NCI-H748 treated with DMSO at 0.1 percent for 48 hours (cell line): Measurements from ENCODE around the gene RFXANK.
"Not testable (repeated sequence)": the region's sequence is repeated elsewhere in the genome, so short reads cannot be mapped to it uniquely, and the experiment has no call there.

ENCODE experiments used
- DNase-seq: peaks from one replicate; lab custom pipeline; 2025; lab: John Stamatoyannopoulos, UW

RFXANK gene

DNA sequence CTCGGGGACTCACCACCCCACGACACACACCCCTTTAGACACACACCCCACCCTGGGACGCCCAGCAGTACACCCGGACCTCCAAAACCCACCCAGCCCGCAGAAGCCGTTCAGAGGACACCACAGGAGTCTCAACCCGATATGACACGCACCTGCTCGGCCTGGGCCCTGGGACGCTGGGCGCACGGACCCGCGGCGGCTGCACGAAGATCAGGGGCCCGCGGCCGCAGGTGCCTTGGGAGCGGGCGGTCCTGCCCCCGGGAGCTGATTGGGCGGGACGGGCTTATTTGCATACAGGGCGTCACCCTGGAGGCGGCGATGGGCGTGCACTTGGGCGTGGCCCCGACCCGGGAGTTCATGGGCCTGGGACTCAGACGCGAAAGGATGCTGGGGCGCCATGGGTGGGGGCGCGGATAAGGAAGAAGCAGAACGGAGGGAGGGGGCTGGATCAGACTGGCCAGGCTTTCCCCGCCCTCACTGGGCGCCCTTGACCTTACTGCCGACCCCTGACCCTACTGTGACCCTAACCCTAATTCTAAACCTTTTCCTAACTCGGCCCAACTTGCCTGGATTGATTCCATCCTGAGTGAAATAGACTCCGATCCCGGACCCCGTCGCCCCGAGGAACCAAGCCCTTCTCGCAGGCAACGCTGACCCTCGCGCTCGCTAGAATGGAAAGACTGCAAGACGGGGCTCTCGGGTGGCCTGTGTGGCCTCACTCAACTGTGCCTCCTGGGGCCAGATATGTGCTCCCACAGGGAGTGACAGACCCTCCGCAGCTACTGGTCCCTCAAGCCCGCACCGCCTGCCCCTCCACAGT is 21.8 kb upstream of the RFXANK start, which contains the start of gene MEF2B:
Gene MEF2B, minus strand, starts transcription at position 211 of the 820 bp plus-strand sequence. CDS start 19,528 bp downstream, outside the sequence.
- DNase-seq: peak; percentile 66

DNA sequence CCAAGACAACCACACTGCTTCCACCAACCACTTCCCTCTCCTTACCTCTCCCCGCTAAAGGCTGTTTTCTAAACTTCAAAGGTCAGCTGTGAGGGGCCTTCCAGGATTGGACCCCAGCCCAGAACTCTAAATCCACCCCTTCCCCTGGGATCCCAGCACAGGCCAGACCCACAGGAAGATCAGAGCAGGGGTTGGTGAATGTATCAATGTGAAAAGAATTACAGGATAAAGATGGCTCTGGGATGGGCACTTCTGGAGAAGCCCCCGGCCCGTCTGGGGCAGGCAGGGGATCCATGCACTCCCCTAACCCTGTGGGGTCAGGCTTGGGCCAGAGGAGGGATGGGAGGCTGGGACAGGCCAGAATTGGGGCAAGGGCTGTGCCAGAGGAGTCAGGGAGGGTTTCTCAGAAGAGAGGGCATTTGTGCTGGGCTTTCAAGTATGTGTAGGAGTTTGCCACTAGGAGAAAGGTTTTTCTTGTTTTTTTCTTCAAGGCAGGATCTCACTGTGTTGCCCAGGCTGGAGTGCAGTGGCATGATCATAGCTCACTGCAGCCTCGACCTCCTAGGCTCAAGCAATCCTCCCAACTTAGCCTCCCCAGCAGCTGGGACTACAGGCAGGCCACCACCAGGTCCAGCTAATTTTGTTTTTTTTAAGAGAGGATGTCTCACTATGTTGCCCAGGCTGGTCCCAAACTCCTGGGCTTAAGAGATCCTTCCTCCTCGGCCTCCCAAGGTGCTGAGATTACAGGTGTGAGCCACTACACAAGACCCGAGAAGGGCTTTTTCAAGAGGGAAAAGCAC is 21.0 kb upstream of the RFXANK start:
- DNase-seq: no peak

DNA sequence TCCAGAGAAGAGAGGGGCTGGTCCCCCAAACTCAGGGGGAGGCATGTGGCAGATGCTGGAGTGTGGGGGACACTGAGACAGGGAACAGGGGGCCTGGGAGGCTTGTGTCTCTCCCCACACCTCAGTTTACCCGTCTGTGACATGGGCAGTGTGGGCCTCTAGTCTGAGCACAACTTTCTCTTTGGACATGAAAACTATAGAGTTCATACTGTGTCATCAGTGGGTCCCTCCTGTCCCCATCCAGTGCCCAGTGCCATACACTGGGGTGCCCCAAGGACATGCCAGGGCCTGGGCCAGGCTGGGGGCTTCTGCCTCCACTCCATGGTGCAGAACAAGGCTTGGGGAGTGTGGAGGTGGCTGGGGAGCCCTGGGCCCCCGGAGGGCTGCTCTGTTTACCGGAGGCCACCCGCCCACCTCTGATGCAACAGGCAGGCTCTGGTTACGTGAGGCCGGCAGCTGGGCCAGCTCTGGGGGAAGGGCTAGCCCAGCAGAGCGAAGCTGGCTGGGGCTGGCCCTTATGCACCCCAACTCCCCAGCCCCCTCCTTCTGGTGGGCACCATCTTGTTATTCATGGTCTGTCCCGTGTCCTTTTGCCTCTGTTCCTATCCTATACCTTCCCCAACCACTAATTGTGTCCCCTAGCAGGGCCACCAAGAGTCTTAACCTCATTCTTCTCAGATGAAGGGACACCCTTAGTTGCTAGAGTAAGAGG is 20.1 kb upstream of the RFXANK start:
- no peak for DNase-seq

DNA sequence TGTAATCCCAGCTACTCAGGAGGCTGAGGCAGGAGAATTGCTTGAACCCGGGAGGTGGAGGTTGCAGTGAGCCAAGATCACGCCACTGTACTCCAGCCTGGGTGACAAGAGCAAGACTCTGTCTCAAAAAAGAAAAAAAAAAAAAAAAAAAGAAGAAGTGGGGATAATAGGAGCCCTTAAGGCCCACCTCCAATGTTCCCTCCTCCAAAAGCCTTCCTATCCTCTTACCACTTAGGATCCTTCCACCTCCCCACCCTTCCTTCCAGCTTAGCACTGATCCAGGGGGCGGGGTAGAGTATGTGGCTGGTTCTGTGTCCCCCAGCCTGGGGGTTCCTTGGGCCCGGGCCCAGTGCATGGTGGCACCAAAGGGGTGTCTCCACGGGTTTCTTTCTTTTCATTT is 18.8 kb upstream of the RFXANK start:
- not testable (repeated sequence) for DNase-seq

DNA sequence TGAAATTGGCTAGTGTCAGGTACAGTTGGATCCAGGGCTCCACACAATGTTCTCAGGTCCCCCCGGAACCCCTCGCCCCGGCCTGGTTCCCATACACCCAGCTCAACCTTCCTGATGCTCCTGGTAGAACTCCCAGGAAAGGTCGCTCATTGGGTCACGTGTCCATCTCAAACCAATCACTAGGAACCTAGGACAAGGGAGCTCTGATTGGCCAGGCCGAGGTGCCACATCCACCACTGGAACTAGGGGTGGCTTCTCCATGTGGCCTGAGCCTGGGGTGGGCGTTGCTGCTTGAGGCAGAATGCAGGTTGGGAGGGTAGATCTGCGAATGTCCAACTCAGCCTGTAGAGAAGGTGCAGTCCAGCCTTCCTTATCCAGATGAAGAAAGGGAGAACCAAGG is 15.1 kb upstream of the RFXANK start:
- DNase-seq: no peak

DNA sequence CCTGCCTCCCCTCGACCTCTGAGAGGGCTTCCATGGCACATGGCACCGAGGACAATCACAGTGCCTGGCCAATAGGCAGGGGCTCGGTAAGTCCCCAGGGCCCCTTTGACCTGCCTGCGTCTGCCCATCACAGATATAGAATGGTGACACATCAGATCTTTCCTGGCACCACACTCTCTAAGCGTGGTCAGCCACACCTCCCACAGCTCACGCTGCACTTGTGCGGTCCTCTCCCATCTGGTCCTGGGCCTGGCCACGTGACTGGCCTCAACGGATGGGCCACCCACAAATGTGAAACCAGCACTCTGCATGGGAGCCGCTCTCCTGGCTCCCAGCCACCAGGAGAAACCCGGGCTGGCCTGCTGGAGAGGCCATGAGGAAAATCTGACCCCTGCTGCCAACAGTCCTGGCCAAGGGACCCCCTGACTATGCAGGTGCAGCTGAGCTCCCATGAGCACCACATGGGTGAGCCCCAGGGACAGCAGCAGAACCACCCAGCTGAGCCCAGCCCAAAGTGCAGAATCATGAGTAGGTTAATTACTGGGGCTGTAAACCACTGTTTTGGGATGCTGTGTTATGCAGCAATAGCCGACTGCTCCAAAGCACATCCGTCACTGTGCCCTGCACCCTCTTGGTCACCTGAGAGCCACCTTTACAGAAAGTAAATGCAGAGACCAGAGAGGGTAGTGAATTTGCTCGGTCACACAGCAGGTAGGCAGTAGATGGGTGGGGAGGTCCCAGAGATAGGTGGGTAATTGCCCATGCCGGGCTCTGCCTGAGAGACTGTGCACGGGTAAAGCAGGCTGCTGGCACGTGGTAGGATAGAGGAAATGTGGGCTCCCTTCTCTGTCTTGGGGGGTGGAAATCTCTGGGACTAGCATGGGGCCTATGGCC is 12.3 kb upstream of the RFXANK start:
- no peak for DNase-seq

DNA sequence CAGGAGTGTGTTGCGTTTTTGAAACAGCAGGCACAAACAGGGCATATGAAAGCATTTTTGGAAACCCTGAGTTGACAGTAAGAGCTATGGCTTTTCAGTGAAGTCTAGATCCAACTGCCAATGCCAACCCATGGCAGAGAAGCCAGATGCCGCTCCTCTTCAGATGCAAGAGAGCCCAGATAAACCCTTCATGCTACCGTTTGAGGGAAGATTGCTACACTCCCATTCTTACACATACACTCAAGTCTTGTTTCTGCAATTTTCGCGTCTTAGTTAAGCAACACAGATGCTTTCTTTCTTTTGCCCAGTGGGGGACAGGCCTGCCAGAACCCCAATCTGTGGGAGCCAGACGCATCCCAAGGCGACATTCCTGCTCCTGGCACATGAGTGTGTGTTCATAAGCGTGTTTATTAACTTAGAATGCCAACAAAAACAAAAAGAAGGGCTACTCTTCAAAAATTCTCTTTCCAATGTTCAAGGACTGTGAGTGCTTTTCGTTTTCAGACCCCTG is 10.5 kb upstream of the RFXANK start:
- DNase-seq: no peak

DNA sequence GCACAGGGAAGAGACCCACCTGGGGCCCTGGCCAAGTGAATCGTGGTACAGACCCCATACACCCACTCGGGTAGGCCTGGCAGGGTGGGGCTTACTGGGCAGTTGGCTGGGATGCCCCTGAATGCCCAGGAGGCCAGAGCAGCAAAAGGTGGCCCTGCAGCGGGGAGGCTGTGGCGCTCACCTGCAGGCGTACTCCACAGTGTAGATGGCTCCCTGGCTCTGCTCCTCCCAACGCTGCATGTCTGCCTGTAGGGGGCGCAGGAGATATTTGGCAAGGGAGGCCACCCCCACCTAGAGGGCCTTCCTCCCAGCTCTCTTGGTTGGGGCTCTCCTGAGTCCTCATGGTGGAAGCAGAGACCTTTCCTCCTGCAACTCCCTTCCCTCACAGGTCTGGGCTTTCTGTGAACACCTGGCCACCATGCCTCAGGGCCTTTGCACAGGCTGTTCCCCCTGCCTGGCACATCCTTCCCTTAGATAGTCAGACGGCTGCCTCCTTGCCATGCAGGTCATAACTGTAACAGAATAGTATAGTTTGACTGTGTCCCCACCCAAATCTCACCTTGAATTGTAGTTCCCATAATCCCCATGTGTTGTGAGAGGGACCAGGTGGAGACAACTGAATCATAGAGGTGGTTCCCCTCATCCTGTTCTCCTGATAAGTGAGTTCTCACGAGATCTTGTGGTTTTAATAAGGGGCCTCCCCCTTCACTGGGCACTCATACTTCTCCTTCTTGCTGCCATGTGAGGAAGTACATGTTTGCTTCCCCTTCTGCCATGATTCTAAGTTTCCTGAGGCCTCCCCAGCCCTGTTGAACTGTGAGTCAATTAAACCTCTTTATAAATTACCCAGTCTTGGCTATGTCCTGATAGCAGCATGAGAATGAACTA is 6.0 kb upstream of the RFXANK start:
- no peak for DNase-seq

DNA sequence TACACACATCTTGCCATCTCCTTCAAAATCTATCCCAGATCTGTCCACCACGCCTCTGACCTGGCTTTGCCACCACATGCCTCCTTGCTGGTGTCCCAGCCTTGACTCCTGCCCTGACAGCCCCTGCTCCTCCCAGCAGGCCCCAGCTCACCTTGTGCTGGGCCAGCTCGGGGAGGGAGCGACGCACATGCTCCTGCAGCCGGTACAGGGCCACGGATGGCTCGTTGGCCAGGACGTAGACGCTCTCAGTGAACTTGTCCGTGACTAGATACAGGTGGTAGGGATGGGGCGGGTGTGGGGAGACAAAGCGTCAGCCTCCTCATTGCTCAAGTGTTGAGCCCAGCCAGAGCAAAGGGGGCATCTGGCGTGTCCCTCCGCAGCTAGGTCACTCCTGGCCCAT is 5.3 kb upstream of the RFXANK start:
- DNase-seq: no peak

DNA sequence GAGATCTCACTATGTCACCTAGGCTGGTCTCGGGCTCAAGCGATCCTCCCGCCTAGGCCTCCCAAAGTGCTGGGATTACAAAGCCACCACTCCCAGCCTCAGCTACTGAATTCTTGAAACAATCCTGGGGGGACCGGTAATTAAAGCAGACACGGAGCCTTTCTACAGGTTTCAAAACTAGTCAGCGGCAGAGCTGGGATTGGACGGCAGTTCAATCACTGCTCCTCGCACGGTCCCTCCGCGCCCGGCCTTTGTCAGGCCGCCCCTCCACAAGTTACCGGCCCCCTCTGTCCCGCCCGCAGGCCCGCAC is 335 bp upstream of the RFXANK start:
- no peak for DNase-seq

DNA sequence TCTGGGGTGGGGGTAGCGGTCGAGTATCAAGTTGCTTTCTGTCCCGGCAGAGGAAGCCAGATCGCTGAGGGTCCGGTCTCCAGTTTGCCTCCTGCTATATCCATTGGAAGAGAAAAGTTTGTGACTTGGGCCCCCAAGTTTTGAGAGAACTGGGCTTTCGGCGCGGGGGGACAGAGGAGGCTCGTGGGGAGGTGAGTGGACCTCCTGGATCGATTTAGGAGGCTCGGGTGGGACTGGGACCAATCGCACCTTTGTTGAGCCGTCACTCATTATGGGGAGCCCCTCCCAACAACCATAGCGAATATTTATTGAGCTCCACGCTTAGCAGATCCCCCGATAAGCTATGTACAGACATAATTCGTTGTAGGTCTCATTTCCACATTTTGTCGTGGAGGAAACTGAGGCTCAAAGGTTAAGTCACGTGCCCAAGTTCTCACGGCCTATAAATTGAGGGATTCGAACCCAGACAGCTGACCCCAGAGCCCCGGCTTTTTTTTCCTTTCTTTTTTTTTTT is 909 bp downstream of the RFXANK start:
- no peak for DNase-seq

DNA sequence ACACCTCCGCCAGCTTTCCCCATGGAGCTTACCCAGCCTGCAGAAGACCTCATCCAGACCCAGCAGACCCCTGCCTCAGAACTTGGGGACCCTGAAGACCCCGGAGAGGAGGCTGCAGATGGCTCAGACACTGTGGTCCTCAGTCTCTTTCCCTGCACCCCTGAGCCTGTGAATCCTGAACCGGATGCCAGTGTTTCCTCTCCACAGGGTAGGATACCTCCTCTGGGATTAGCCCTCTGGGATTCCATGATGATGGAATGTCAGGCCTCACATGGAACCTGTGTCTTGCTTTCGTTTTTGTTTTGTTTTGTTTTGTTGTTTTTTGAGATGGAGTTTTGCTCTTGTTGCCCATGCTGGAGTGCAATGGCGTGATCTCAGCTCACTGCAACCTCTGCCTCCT is 1.9 kb downstream of the RFXANK start:
- no peak for DNase-seq

DNA sequence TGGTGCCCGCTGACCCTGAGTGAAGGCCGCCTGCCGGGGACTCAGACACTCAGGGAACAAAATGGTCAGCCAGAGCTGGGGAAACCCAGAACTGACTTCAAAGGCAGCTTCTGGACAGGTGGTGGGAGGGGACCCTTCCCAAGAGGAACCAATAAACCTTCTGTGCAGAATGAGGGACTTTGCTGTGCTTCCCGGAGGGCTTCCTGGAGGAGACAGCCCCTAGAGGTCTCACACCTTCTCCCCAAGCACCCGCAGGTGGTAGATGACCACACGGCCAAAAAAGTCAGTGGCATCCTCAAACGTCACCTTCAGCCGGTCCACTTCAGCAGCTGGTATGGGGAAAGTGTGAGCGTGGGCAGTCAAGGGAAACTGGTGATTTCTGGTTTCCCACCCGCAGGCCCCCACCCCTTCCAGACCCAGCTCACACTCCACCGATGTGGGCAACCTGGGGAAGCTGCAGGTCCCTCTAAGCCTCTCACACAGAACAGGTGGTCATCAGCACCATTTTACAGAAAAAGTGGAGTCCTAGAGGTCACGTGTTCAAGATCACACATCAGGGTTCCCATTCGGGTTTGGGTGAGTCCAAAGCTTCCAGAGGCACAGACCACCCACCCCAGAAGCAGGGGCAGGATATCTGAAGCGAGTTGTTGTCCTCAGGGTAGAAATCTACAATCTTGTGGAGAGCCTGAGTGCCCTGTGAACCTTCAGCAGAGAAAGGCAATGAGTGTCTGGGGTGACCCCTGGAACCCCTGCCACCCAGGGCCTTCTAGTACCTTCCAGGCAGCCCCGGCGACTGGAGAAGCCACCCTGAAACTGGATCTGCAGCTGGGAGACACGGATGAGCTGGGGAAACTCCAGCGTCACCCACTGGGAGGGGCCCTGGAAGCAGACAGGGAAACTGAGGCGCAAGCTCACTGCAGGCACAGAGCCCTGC is 9.9 kb downstream of the RFXANK start:
- no peak for DNase-seq

DNA sequence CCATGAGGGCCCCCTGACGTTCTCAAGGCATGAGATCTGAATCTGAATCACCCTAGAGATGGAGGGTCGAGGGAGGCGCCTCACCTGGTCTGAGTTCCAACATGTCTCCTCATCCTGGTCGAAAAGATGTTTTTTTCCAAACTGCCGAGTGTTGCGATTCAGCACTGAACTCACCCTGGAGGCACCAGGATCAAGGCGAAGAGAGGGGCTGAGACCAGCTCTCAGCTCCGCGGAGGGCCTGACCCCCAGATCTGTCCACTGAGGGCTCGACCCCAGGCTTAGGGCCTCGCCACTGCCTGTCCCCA is 10.6 kb downstream of the RFXANK start:
- no peak for DNase-seq

DNA sequence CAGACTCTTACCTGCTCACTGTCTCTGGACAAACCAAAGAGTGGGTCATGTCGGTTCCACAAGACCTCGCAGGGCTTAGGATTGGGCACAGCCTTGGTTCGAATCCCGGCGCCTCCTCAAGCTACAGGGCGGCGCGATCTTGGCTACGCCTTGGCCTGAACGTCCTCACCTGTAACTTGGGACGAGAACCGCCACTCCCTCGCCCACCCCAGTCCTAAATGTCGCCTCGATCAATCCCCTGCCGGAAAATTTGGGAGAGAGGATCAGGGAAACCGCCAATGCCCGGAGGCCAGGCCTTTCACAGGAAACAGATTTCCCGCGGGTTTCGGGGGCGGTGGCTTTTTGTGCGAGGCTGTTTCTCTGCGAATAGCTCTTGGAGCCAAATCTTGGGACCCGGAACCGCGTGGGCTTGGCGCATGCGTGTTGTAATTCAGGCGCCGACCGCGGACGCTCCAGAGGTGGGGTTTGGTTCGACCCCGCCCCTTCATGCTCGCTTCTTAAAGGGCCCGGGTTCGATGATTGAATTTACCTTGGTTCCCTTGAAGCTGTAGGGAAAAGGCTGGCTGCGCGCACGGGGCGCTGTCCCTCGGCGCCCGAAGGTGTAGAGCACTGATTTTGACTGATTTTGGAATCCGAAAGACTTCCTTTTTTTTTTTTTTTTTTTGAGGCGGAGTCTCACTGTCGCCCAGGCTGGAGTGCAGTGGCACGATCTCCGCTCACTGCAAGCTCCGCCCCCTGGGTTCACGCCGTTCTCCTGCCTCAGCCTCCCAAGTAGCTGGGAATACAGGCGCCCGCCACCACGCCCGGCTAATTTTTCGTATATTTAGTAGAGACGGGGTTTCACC is 11.2 kb downstream of the RFXANK start, which contains the start of gene NR2C2AP:
Gene NR2C2AP, minus strand, starts transcription at position 403 of the 845 bp plus-strand sequence. Its CDS starts 354 bp downstream, at position 49.
- DNase-seq: peak; percentile 87

DNA sequence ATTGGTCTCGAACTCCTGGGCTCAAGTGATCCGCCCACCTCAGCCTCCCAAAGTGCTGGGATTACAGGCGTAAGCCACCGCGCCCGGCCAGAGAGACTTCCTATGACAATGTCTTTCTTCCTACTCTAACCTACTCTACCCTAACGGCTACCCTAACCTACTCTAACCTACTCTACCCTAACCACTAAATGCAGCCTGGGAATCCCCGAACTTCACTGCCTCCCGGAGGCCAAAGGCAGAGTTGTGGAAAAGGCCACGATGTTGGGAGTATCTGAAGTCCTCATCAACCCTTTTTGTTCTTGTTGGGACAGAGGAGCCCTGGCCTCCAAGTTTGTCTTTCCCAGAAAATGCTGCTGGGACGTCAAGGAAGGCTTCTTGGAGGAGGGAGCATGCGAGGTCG is 12.1 kb downstream of the RFXANK start:
- no peak for DNase-seq

DNA sequence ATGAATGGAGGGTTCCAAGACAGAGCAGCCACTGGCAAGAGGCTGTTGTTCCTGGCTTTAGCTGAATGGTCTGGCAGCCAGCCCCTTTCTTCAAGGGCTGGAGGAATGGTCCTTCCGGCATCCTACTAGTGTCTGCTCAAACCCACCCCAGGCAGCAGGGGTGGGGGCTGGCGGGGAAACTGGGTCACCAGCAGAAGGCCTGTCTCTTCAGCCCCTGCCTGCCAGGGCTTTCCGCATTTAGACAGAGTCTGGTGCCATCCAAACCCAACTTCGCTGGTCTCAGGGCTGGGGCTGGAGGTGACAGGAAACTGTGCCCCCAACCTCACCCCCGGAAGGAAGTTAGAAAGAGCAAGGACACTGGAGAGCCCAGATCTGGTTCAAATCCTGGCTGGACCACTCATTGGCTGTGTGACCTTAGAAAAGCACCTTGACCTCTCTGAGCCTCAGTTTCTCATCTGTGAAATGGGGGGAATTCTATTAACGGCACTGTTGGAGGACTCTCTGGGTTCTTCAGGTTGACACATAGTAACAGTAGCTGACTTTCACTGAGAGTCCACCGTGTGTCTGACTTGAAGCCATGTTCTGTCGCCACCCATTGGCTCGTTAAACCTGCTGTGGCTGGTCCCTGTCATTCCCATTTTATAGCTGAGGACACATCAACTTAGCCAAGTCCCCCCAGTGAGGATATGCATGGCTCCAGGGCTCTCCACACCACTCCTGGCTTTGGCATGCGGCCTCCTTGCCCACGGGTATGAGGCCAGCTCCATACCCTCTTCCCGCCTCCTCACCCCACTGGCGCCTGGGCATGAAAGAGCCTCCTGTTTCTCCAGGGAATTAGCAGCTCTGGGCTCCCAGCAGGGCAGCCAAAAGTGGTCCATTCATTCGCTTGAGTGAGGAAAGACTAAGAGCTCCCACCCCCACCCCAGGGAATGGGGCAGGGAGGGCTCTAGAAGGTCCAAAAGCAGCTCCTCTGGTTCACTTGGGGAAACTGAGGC is 13.7 kb downstream of the RFXANK start:
- no peak for DNase-seq
